ENCODE measurements around the gene CFAP52. TPM values are rescaled to one million over a fixed set of nuclear protein-coding genes. Genes with fewer than 3 reads are reported as not detected.

Gene CFAP52
- total RNA-seq, 1 experiment from 2014 or later, result not detected

DNA sequence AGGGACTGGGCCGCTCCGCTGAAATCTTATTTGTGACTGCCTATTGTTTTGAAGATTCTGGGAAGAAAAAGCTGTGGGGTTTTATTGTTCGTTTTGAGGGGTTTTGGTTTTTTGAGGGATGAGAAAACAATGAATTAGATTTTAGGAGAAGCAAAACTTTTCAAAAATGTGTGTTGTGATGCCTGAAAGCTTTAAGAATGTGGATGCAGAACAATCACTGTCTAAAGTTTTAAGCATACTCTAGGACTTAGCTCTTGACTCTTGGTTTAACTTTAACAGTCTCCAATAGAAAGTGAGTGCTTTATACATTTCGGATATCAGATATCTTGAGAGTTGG, 899 bp downstream of the CFAP52 start:
- Mint-ChIP-seq H3K27me3 (ENCODE audit: low read depth) (peaks cover 4% of the 10 kb centered on the region; the same call in 1 of the 2 replicates), H3K36me3 (no peaks in the 10 kb centered on the region), H3K4me1 (peaks cover 9% of the 10 kb centered on the region), H3K4me3 (no peak overlapping the region), H3K27ac (no peak overlapping the region), H3K9me3 (peaks cover 7% of the 10 kb centered on the region)
- ChIA-PET POLR2A (interaction anchor here (1.0 to 1.2 kb wide), 2 partner anchors 60 to 68 kb away, joined by 3 to 5 read pairs; partner anchors contain the start of gene USP43), CTCF (interaction anchor here (0.6 to 4.3 kb wide), 28 partner anchors 9 to 579 kb away, joined by 3 to 40 read pairs (median 5); partner anchors contain the start of gene USP43)
- ATAC-seq (no peak), DNase-seq (ENCODE audit: low spot score) (no peak)
- TF ChIP-seq ESRRA (CRISPR knock-in tag; IDR thresholded peaks at IDR 0.05; ENCODE audit: borderline replicate concordance) (no peak), ZNF671 (CRISPR knock-in tag; IDR thresholded peaks at IDR 0.05) (no peak), RELA (CRISPR knock-in tag; IDR thresholded peaks at IDR 0.05; ENCODE audit: borderline replicate concordance) (no peak), CREB1 (CRISPR knock-in tag; IDR thresholded peaks at IDR 0.05) (no peak), ZNF317 (CRISPR knock-in tag; IDR thresholded peaks at IDR 0.05; ENCODE audit: borderline replicate concordance, low read depth) (no peak), ZNF232 (CRISPR knock-in tag; IDR thresholded peaks at IDR 0.05) (no peak)
- TF ChIP-seq, protein P1, sequence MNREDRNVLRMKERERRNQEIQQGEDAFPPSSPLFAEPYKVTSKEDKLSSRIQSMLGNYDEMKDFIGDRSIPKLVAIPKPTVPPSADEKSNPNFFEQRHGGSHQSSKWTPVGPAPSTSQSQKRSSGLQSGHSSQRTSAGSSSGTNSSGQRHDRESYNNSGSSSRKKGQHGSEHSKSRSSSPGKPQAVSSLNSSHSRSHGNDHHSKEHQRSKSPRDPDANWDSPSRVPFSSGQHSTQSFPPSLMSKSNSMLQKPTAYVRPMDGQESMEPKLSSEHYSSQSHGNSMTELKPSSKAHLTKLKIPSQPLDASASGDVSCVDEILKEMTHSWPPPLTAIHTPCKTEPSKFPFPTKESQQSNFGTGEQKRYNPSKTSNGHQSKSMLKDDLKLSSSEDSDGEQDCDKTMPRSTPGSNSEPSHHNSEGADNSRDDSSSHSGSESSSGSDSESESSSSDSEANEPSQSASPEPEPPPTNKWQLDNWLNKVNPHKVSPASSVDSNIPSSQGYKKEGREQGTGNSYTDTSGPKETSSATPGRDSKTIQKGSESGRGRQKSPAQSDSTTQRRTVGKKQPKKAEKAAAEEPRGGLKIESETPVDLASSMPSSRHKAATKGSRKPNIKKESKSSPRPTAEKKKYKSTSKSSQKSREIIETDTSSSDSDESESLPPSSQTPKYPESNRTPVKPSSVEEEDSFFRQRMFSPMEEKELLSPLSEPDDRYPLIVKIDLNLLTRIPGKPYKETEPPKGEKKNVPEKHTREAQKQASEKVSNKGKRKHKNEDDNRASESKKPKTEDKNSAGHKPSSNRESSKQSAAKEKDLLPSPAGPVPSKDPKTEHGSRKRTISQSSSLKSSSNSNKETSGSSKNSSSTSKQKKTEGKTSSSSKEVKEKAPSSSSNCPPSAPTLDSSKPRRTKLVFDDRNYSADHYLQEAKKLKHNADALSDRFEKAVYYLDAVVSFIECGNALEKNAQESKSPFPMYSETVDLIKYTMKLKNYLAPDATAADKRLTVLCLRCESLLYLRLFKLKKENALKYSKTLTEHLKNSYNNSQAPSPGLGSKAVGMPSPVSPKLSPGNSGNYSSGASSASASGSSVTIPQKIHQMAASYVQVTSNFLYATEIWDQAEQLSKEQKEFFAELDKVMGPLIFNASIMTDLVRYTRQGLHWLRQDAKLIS (CRISPR knock-in tag; IDR thresholded peaks at IDR 0.05; ENCODE audit: borderline replicate concordance), result no peak
- TF ChIP-seq, protein P2, sequence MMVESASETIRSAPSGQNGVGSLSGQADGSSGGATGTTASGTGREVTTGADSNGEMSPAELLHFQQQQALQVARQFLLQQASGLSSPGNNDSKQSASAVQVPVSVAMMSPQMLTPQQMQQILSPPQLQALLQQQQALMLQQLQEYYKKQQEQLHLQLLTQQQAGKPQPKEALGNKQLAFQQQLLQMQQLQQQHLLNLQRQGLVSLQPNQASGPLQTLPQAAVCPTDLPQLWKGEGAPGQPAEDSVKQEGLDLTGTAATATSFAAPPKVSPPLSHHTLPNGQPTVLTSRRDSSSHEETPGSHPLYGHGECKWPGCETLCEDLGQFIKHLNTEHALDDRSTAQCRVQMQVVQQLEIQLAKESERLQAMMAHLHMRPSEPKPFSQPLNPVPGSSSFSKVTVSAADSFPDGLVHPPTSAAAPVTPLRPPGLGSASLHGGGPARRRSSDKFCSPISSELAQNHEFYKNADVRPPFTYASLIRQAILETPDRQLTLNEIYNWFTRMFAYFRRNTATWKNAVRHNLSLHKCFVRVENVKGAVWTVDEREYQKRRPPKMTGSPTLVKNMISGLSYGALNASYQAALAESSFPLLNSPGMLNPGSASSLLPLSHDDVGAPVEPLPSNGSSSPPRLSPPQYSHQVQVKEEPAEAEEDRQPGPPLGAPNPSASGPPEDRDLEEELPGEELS (CRISPR knock-in tag; IDR thresholded peaks at IDR 0.05), result no peak
- TF ChIP-seq, protein P3, sequence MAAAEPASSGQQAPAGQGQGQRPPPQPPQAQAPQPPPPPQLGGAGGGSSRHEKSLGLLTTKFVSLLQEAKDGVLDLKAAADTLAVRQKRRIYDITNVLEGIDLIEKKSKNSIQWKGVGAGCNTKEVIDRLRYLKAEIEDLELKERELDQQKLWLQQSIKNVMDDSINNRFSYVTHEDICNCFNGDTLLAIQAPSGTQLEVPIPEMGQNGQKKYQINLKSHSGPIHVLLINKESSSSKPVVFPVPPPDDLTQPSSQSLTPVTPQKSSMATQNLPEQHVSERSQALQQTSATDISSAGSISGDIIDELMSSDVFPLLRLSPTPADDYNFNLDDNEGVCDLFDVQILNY (CRISPR knock-in tag; IDR thresholded peaks at IDR 0.05), result no peak

DNA sequence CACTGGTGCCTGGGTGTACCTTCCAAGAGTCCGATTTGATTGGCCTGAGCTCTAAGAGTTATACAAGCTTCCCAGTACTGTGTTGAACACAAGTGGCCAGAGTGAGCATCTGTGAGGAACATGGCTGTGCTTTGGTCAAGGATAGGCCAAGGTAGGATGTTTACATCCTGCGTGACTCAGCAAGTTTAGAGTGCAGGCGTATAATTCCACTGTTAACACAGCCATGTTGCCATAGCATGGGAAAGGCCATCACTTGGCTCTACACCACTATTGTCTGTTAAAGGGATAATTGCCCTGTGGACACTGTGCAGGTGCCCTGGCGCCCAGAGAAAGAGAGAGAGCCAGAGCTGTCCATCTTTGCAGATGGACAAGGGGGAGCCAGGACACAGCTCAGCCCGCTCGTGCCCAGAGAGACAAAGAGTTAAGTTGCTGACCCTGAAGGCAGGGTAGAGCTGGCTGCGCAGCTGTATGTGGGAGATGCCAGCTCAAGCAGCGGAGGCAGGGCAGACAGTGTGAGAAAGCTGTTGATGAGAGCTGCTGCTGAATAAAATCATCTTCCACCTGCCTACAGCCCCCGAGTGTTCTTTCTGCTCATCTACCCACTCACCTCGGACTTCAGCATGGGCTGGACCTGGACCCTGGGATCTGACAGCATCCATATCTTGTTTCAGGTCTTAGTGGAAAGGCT, 11.7 kb downstream of the CFAP52 start:
- Mint-ChIP-seq H3K9me3 (peaks cover 20% of the 10 kb centered on the region), H3K4me1 (no peaks in the 10 kb centered on the region), H3K27me3 (ENCODE audit: low read depth) (no peaks in the 10 kb centered on the region), H3K27ac (no peak overlapping the region), H3K4me3 (no peak overlapping the region), H3K36me3 (peaks cover 7% of the 10 kb centered on the region)
- TF ChIP-seq, protein P4, sequence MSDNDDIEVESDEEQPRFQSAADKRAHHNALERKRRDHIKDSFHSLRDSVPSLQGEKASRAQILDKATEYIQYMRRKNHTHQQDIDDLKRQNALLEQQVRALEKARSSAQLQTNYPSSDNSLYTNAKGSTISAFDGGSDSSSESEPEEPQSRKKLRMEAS (CRISPR knock-in tag; IDR thresholded peaks at IDR 0.05), result no peak
- TF ChIP-seq, protein P5, sequence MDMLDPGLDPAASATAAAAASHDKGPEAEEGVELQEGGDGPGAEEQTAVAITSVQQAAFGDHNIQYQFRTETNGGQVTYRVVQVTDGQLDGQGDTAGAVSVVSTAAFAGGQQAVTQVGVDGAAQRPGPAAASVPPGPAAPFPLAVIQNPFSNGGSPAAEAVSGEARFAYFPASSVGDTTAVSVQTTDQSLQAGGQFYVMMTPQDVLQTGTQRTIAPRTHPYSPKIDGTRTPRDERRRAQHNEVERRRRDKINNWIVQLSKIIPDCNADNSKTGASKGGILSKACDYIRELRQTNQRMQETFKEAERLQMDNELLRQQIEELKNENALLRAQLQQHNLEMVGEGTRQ (CRISPR knock-in tag; IDR thresholded peaks at IDR 0.05), result no peak
- TF ChIP-seq, protein P6, sequence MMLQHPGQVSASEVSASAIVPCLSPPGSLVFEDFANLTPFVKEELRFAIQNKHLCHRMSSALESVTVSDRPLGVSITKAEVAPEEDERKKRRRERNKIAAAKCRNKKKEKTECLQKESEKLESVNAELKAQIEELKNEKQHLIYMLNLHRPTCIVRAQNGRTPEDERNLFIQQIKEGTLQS (CRISPR knock-in tag; conservative IDR thresholded peaks at IDR 0.05), result no peak
- no peak for TF ChIP-seq ATF1 (CRISPR knock-in tag; IDR thresholded peaks at IDR 0.05)
- TF ChIP-seq, protein P7, sequence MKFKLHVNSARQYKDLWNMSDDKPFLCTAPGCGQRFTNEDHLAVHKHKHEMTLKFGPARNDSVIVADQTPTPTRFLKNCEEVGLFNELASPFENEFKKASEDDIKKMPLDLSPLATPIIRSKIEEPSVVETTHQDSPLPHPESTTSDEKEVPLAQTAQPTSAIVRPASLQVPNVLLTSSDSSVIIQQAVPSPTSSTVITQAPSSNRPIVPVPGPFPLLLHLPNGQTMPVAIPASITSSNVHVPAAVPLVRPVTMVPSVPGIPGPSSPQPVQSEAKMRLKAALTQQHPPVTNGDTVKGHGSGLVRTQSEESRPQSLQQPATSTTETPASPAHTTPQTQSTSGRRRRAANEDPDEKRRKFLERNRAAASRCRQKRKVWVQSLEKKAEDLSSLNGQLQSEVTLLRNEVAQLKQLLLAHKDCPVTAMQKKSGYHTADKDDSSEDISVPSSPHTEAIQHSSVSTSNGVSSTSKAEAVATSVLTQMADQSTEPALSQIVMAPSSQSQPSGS (CRISPR knock-in tag; IDR thresholded peaks at IDR 0.05; ENCODE audit: borderline replicate concordance, low read depth), result no peak
- TF ChIP-seq GABPB1 (CRISPR knock-in tag; IDR thresholded peaks at IDR 0.05), result no peak
- TF ChIP-seq, protein P8, sequence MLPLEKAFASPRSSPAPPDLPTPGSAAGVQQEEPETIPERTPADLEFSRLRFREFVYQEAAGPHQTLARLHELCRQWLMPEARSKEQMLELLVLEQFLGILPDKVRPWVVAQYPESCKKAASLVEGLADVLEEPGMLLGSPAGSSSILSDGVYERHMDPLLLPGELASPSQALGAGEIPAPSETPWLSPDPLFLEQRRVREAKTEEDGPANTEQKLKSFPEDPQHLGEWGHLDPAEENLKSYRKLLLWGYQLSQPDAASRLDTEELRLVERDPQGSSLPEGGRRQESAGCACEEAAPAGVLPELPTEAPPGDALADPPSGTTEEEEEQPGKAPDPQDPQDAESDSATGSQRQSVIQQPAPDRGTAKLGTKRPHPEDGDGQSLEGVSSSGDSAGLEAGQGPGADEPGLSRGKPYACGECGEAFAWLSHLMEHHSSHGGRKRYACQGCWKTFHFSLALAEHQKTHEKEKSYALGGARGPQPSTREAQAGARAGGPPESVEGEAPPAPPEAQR (CRISPR knock-in tag; IDR thresholded peaks at IDR 0.05), result no peak
- TF ChIP-seq, protein P3 (CRISPR knock-in tag; IDR thresholded peaks at IDR 0.05), result no peak
- TF ChIP-seq ZNF416 (CRISPR knock-in tag; IDR thresholded peaks at IDR 0.05), result no peak
- TF ChIP-seq NR3C1 (CRISPR knock-in tag; conservative IDR thresholded peaks at IDR 0.05; ENCODE audit: low read depth), result no peak
- no peak for TF ChIP-seq TP53 (CRISPR knock-in tag; IDR thresholded peaks at IDR 0.05)
- TF ChIP-seq, protein P9, sequence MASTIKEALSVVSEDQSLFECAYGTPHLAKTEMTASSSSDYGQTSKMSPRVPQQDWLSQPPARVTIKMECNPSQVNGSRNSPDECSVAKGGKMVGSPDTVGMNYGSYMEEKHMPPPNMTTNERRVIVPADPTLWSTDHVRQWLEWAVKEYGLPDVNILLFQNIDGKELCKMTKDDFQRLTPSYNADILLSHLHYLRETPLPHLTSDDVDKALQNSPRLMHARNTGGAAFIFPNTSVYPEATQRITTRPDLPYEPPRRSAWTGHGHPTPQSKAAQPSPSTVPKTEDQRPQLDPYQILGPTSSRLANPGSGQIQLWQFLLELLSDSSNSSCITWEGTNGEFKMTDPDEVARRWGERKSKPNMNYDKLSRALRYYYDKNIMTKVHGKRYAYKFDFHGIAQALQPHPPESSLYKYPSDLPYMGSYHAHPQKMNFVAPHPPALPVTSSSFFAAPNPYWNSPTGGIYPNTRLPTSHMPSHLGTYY (CRISPR knock-in tag; IDR thresholded peaks at IDR 0.05), result no peak
- no peak for ATAC-seq
- DNase-seq (ENCODE audit: low spot score), result no peak
- ChIA-PET CTCF (interaction anchor here (2.2 kb wide), 1 partner anchor 11 kb away, joined by 12 read pairs; the partner anchor contains the start of gene CFAP52), POLR2A (no interaction called here)

Data from WTC11 (cell line).